Smooth muscle cell of the pulmonary artery (primary cell): ENCODE measurements around the gene RIMKLA. TPM values are rescaled to one million over a fixed set of nuclear protein-coding genes. Genes with fewer than 3 reads are reported as not detected.

Experiments used
- total RNA-seq: library from RNA; depleted of rRNA; stranded (reverse); fragments of >200 nt; gene quantifications from 2 replicates; pipeline ENCODE4 v1.2.3, GENCODE V29; 2014

RIMKLA gene, protein sequence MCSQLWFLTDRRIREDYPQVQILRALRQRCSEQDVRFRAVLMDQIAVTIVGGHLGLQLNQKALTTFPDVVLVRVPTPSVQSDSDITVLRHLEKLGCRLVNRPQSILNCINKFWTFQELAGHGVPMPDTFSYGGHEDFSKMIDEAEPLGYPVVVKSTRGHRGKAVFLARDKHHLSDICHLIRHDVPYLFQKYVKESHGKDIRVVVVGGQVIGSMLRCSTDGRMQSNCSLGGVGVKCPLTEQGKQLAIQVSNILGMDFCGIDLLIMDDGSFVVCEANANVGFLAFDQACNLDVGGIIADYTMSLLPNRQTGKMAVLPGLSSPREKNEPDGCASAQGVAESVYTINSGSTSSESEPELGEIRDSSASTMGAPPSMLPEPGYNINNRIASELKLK
- total RNA-seq, result under 0.01 and 0.20 TPM in 2 replicates

DNA sequence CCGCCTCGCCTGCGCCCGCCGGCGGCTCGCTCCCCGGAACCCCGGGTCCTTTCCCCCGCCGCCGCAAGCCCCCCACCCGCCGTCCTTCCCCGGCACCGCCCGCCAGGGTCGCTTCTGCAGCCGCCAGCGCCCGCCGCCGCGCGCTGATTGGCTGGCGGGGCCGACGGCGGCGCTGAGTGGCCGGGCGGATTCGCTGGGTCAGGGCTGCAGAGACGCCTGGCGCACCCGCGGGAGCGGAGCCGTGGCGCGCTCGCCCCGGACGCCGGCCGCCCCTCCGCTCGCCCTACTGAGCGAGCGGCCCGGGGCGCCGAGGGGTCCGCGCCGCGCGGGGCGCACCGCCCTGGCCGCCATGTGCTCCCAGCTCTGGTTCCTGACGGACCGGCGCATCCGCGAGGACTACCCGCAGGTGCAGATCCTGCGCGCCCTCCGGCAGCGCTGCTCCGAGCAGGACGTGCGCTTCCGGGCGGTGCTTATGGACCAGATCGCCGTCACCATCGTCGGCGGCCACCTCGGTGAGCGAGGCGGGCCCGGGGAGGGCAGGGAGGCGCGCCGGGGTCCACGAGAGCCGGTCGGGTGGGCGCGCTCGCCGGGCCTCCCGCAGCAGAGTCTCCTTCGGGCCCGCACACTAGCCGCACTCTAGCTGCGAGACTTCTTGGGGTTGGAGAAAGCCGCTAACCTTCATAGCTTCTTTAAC, at the start of gene RIMKLA:
TSS of gene RIMKLA (plus strand) at position 207 of the 694 bp plus-strand sequence. CDS start at position 350, 143 bp downstream.

DNA sequence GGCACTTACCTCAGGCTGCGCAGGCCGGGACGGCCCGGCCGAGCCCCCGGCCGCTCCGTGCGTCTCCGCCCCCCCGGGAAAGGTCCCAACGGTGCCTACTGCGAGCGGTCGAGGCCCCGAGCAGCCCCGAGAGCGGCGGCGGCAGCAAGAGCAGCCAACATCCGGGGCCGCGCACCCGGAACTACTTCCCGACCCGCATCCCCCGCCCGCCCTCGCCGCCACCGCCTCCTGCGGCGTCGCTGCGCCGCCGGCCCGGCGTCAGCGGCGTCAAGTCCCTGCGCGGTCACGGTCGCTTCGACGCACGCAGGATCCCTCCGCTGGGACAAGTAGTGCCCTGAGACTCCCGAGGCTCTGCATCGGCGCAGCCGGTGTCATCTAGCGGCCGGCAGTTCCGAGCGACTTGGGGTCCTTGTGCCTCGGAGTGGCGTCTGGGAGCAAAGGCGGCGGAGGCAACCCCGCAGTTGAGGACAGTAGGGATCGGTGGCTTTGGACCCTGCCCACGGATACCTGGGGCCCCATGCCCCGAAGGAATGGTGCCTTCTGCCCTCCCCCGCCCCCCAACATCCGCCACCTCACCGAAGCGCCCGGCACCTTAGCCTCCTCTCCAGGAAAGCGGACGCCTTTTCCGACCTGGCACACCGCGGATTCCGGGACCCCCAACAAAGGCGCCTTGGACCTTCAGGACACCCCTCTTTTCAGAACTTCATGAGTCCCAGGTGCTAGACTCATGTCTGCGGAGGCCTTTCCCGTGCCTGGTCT, 45.4 kb upstream of the RIMKLA start, which contains the start of gene FOXJ3:
TSS of gene FOXJ3 (minus strand) at position 186 of the 759 bp plus-strand sequence. CDS start 24,142 bp downstream, outside the sequence.

DNA sequence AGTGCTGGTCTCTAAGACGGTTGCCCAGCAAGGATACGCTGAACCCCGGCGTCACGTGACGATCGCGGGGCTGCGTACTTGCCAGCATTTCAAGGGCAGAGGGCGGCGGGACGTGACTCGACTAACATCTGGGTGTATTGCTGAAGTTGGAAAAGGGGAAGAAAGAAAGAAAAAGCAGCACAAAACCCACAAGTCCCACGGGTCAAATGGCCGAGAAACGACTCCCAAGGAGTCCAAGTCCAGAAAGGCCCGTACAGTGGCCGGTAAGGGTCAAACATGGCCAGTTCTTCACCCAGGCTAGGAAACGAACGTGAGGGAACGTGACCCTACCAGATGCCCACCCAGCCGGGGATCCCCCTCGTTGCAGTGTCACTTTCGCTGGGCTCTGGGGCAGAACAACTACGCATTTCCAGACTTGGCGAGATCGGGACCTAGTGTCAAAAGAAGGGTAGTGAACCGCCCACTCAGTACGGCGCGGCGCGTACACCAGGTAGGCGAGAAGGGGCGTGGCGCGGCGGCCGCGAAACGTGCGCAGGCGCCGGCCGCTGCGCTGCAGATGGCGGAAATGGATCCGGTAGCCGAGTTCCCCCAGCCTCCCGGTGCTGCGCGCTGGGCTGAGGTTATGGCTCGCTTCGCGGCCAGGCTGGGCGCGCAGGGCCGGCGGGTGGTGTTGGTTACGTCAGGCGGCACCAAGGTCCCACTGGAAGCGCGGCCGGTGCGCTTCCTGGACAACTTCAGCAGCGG, 75.6 kb downstream of the RIMKLA start, which contains the start of the genes PPCS and ZMYND12:
TSS of gene PPCS (plus strand) at position 534 of the 744 bp plus-strand sequence. CDS start at position 557, 23 bp downstream.
TSS of gene ZMYND12 (minus strand) at position 13 of the 744 bp plus-strand sequence. CDS start 25 bp downstream, outside the sequence.

DNA sequence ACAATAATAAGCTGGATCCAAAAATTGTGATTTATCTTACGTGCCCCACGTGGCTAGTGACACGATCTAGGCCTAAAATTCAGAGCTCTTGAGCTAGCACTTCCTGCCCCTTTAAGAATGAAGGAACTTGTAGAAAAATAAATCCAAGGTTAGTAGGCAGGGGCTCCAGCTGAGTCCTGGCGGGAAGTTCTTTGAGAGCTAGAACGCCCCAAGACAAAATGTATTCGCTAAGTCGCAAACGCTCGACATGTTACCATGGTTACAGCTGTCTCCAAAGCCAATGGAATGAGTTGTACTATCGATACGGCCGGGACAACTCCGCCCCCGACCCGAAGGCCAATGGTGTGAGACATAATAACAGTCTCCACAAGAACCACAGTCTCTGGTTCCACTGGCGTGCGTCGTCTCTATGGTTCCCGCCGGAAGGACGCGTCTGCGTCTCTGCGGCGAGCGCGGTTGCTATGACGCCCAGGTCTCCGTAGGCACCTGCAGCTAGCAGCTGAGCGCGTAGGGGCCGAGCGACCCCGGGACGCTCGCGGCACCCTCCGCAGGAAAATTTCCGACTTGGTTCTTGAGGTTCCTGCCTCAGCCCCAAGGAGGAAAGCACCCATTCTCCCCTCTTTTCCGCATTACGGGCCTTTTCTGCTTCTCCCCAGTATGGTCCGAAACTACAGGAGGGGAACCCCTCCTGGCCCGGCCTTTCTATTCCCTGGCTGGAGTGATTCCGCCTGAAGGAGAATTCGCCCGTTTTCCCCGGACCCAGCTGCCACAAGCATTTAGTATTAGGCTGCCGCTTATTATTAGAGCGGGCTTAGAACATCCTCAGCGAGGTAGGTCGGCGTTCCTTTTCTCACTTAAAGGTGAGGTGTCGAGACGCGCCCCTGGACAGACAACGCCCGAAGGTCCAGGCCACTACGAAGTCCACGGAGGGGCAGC, 82.5 kb downstream of the RIMKLA start, which contains the start of gene CCDC30:
TSS of gene CCDC30 (plus strand) at position 459 of the 936 bp plus-strand sequence. CDS start 17,266 bp downstream, outside the sequence.

Other genes with a start within 250 kb of the RIMKLA start
- gene GUCA2B, start 227.4 kb upstream of the RIMKLA start, total RNA-seq, result not detected in 2 replicates
- gene GUCA2A, start 216.0 kb upstream of the RIMKLA start, total RNA-seq, result not detected in 2 replicates
- 20.1 and 23.4 TPM in 2 replicates for gene FOXJ3, start 45.6 kb upstream of the RIMKLA start, total RNA-seq
- gene ZMYND12, start 75.2 kb downstream of the RIMKLA start, total RNA-seq, result 1.3 and 1.9 TPM in 2 replicates
- 20.5 and 26.3 TPM in 2 replicates for gene PPCS, start 75.8 kb downstream of the RIMKLA start, total RNA-seq
- gene CCDC30, start 82.5 kb downstream of the RIMKLA start, total RNA-seq, result 1.4 and 1.9 TPM in 2 replicates